HepG2 (cell line): ENCODE data around the gene PNLDC1. TPM values are rescaled to one million over a fixed set of nuclear protein-coding genes. Genes with fewer than 3 reads are reported as not detected.

ENCODE experiments used
- AHDC1 ChIP-seq: sonication (generic); formaldehyde crosslinking; IDR thresholded peaks from 2 replicates; pipeline ENCODE4 v1.5.1; 2020; ENCODE audit warnings: mild to moderate bottlenecking, missing genetic modification reagents, borderline replicate concordance
- CC2D1A ChIP-seq: sonication (generic); formaldehyde crosslinking; IDR thresholded peaks from 2 replicates; pipeline ENCODE4 v1.8.1; 2023; ENCODE audit warnings: mild to moderate bottlenecking, missing genetic modification reagents
- HMGA1 ChIP-seq: sonication (generic); formaldehyde crosslinking; conservative IDR thresholded peaks from 2 replicates; pipeline ENCODE4 v1.4.0; 2020; ENCODE audit warnings: missing genetic modification reagents
- KLF11 ChIP-seq: IDR thresholded peaks from 2 replicates; pipeline ENCODE4 v1.6.1; 2016; ENCODE audit warnings: missing compliant biosample characterization
- KLF6 ChIP-seq: IDR thresholded peaks from 2 replicates; pipeline ENCODE4 v1.8.0; 2016; ENCODE audit warnings: missing biosample characterization, missing genetic modification reagents
- MNT ChIP-seq: fragments of 450-650 bp; IDR thresholded peaks from 2 replicates; pipeline ENCODE4 v1.6.1; 2016
- NCOA2 ChIP-seq: sonication (generic); formaldehyde crosslinking; IDR thresholded peaks from 2 replicates; pipeline ENCODE4 v1.8.0; 2022; ENCODE audit warnings: inconsistent platforms
- NR0B2 ChIP-seq: sonication (generic); formaldehyde crosslinking; IDR thresholded peaks from 2 replicates; pipeline ENCODE4 v1.4.0; 2020; ENCODE audit warnings: mild to moderate bottlenecking, missing genetic modification reagents
- PHF20 ChIP-seq: sonication (generic); formaldehyde crosslinking; IDR thresholded peaks from 2 replicates; pipeline ENCODE4 v1.5.0; 2020; ENCODE audit warnings: mild to moderate bottlenecking, missing genetic modification reagents
- PHF21A ChIP-seq: sonication (generic); formaldehyde crosslinking; IDR thresholded peaks from 2 replicates; pipeline ENCODE4 v1.5.0; 2020; ENCODE audit warnings: mild to moderate bottlenecking, missing genetic modification reagents
- RBM39 ChIP-seq: fragments of 200-400 bp; formaldehyde crosslinking; IDR thresholded peaks from one replicate; pipeline ENCODE4 v1.6.1; 2018; ENCODE audit warnings: antibody characterized with exemption, mild to moderate bottlenecking, low read depth, low read length; ENCODE audit not compliant: poor library complexity, severe bottlenecking
- RFX1 ChIP-seq: fragments of 450-650 bp; IDR thresholded peaks from 2 replicates; pipeline ENCODE4 v1.6.1; 2017
- SCMH1 ChIP-seq: sonication (generic); formaldehyde crosslinking; IDR thresholded peaks from 2 replicates; pipeline ENCODE4 v1.9.0; 2021; ENCODE audit warnings: missing genetic modification reagents, mild to moderate bottlenecking, borderline replicate concordance
- SOX13 ChIP-seq, 3 experiments: fragments of 450-650 bp in 1 of 3; sonication (generic) in 1 of 3; formaldehyde crosslinking in 1 of 3; IDR thresholded peaks in 2 of 3; conservative IDR thresholded peaks in 1 of 3; 2 replicates each; pipeline versions ENCODE4 v1.5.0 to v1.6.1; 2016 to 2020; ENCODE audit warnings: antibody characterized with exemption in 1 of 3, mild to moderate bottlenecking in 1 of 3, missing compliant biosample characterization in 1 of 3, missing genetic modification reagents in 1 of 3, moderate library complexity in 1 of 3
- TIGD3 ChIP-seq: sonication (generic); formaldehyde crosslinking; IDR thresholded peaks from 2 replicates; pipeline ENCODE4 v1.5.1; 2020; ENCODE audit warnings: mild to moderate bottlenecking, missing genetic modification reagents, borderline replicate concordance
- TP53 ChIP-seq: sonication (generic); formaldehyde crosslinking; conservative IDR thresholded peaks from 2 replicates; pipeline ENCODE4 v1.4.0; 2020; ENCODE audit warnings: missing genetic modification reagents
- ZFP82 ChIP-seq: sonication (generic); formaldehyde crosslinking; IDR thresholded peaks from 2 replicates; pipeline ENCODE4 v1.5.1; 2020; ENCODE audit warnings: mild to moderate bottlenecking, missing genetic modification reagents, borderline replicate concordance
- ZNF597 ChIP-seq: sonication (generic); formaldehyde crosslinking; IDR thresholded peaks from 2 replicates; pipeline ENCODE4 v1.5.0; 2020; ENCODE audit warnings: missing genetic modification reagents
- polyA plus RNA-seq, 8 experiments: library from polyadenylated mRNA; depleted of rRNA in 3 of 8; stranded (reverse) in 7 of 8; unstranded in 1 of 8; fragments of >200 nt; fragmentation: Illumina TruSeq in 4 of 8; extraction: Trizol in 4 of 8; gene quantifications; 2 replicates each; pipeline versions ENCODE4 v1.2.1 to v1.2.3, GENCODE V29; 2011 to 2016; ENCODE audit warnings: low read depth in 4 of 8, missing spikeins in 1 of 8, mixed read lengths in 1 of 8; ENCODE audit not compliant: insufficient read depth in 1 of 8
- total RNA-seq, 5 experiments: library from RNA; depleted of rRNA; stranded (reverse); fragments of >200 nt; fragmentation: Illumina TruSeq; extraction: Trizol; gene quantifications; 2 replicates each; pipeline ENCODE4 v1.2.3, GENCODE V29; 2016; ENCODE audit warnings: low read depth in 1 of 5

Gene PNLDC1
- total and polyA plus RNA-seq, 2 of the 13 experiments (the other 11 are each of a cell fraction or from before 2014, with no cell fraction given): not detected

GRCh38 chr6:159790149-159790955 is 9.7 kb upstream of the PNLDC1 start, which contains the start of gene MRPL18 (continued):
- TF ChIP-seq KLF6 (CRISPR knock-in tag): no peak
- TF ChIP-seq AHDC1: no peak
- no peak for TF ChIP-seq RFX1
- peak; percentile 43 for TF ChIP-seq NCOA2 (CRISPR knock-in tag)
- TF ChIP-seq PHF20 (CRISPR knock-in tag): peak; percentile 72
- TF ChIP-seq ZNF597 (CRISPR knock-in tag): no peak
- peak; percentile 60; the same call in 1 of the 2 replicates for TF ChIP-seq MNT
- TF ChIP-seq HMGA1: no peak
- no peak for TF ChIP-seq TIGD3 (CRISPR knock-in tag)
- no peak for TF ChIP-seq RBM39
- 0 out of 2 replicates have a peak, but pooled peaks have one; percentile 75 for TF ChIP-seq TP53
- no peak for TF ChIP-seq SCMH1 (CRISPR knock-in tag)
- no peak for TF ChIP-seq CC2D1A (CRISPR knock-in tag)
- TF ChIP-seq SOX13 (IDR thresholded peaks at IDR 0.05): no peak
- peak in 1 of 2 experiments; percentile 33; a peak in 1 of 4 replicates for TF ChIP-seq SOX13 (CRISPR knock-in tag; conservative IDR thresholded peaks at IDR 0.05 in 1 of 2, IDR thresholded peaks at IDR 0.05 in 1 of 2)
- no peak for TF ChIP-seq NR0B2 (CRISPR knock-in tag)
- no peak for TF ChIP-seq KLF11
- no peak for TF ChIP-seq PHF21A (CRISPR knock-in tag)
- peak; percentile 97; the same call in 1 of the 2 replicates for TF ChIP-seq ZFP82 (CRISPR knock-in tag)
